Esophagus squamous epithelium (tissue), 4 donors: ENCODE measurements around the gene PRKAR1B.

Source experiments
- POLR2A ChIP-seq, 4 donors: fragments of 450-650 bp; IDR thresholded peaks; one replicate each; pipeline ENCODE4 v1.6.1; 2017; ENCODE audit warnings: antibody characterized with exemption in 4 of 4, mild to moderate bottlenecking in 4 of 4, moderate library complexity in 3 of 4
- TF ChIP-seq, protein P1 (sequence below), 6 experiments: fragments of 450-650 bp in 4 of 6; fragments of 200-600 bp in 2 of 6; sonication (generic) in 2 of 6; IDR thresholded peaks; one replicate each; pipeline ENCODE4 v1.5.1; 2016 to 2019; ENCODE audit warnings: antibody characterized with exemption in 6 of 6, mild to moderate bottlenecking in 4 of 6, moderate library complexity in 4 of 6

DNA sequence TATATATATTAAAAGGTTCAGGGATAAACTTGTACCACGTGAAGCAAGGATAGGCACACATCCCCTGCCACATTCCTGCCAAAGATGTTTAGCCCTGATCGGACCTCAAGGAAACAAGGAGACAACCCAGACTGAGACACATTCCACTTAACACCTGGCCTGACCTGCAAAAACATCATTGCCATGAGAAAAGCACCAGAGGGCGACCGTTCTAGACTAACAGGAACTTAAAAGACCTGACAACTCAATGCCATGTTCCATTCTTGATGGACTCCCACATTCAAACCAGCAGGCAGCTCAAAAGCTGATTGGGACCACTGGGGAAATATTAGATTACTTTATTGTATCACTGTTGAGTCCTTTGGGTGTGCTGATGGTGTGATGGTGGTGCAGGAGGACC, 199.4 kb downstream of the PRKAR1B start:
- TF ChIP-seq, protein P1, sequence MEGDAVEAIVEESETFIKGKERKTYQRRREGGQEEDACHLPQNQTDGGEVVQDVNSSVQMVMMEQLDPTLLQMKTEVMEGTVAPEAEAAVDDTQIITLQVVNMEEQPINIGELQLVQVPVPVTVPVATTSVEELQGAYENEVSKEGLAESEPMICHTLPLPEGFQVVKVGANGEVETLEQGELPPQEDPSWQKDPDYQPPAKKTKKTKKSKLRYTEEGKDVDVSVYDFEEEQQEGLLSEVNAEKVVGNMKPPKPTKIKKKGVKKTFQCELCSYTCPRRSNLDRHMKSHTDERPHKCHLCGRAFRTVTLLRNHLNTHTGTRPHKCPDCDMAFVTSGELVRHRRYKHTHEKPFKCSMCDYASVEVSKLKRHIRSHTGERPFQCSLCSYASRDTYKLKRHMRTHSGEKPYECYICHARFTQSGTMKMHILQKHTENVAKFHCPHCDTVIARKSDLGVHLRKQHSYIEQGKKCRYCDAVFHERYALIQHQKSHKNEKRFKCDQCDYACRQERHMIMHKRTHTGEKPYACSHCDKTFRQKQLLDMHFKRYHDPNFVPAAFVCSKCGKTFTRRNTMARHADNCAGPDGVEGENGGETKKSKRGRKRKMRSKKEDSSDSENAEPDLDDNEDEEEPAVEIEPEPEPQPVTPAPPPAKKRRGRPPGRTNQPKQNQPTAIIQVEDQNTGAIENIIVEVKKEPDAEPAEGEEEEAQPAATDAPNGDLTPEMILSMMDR (IDR thresholded peaks at IDR 0.05), result no peak
- no peak for TF ChIP-seq POLR2A (IDR thresholded peaks at IDR 0.05)
